ENCODE measurements around the gene GLRX.
"Not testable (repeated sequence)": the region's sequence is repeated elsewhere in the genome, so short reads cannot be mapped to it uniquely, and the experiment has no call there.

Gene GLRX

DNA sequence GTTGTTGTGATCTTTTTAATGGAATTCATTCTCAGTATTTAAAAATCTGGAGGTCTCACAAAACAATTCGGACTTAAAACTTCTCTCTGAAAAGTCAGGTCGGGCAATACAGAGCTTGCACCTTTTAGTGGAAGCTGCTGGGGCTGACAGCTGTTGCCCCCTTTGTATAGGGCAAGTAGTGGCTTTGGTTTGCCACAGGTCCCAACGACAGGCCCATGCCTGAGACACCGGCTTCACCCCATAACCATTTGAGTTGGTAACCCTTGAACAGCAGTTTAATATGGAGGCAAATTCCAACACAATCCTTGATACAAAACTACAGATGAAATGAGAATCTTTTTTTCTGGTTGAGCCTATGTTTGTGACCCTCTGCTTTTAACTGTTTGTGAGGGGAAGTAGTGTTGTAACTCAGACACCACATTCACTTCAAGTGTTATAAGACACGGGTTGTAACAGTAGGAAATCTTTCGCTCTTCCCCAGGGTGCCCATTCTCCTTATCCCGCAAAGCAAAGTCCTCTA, 752 bp upstream of the GLRX start:
- Histone ChIP-seq H3K36me3 (ENCODE audit: control insufficient read depth, insufficient read depth, low read length) (no peaks in the 10 kb centered on the region), H3K4me1 (ENCODE audit: control insufficient read depth, insufficient read depth, low read length) (peaks cover 10% of the 10 kb centered on the region), H3K4me3 (ENCODE audit: low read depth, low read length) (no peak overlapping the region), H3K27me3 (ENCODE audit: control insufficient read depth, insufficient read depth, low read length) (peaks cover 7% of the 10 kb centered on the region), H3K9me3 (ENCODE audit: control insufficient read depth, insufficient read depth, low read length) (no peaks in the 10 kb centered on the region), H3K9ac (ENCODE audit: low read depth, low read length) (no peak overlapping the region)

DNA sequence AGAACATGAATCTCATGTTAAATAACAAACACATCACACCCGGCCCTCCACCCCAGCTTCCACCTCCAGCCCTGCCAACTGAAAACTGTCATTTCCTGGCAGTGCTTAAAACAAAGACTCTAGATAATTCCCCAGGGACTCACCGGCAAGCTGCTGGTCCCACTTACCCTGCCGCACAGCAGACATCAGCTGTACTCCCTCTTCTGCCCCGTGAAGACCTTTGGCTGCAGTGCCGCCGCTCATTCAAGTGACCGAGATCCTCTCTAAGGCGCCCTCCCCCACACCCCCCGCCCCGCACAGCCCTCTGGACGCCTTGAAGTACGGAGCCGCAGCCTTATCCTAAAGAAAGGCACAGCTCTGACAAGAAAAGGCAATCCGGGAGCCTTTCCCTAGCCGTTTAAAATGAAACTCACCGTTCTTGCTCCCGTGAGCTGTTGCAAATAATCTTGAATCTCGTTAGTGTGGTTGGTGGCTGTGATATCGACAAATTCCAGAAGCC, 434 bp downstream of the GLRX start:
- H3K27me3 ChIP-seq (ENCODE audit: control insufficient read depth, insufficient read depth, low read length), result peaks cover 7% of the 10 kb centered on the region
- H3K9ac ChIP-seq (ENCODE audit: low read depth, low read length), result peak overlapping the region; percentile 73
- no peaks in the 10 kb centered on the region for H3K9me3 ChIP-seq (ENCODE audit: control insufficient read depth, insufficient read depth, low read length)
- peak overlapping the region; percentile 95 for H3K4me3 ChIP-seq (ENCODE audit: low read depth, low read length)
- H3K36me3 ChIP-seq (ENCODE audit: control insufficient read depth, insufficient read depth, low read length), result no peaks in the 10 kb centered on the region
- peaks cover 10% of the 10 kb centered on the region for H3K4me1 ChIP-seq (ENCODE audit: control insufficient read depth, insufficient read depth, low read length)

DNA sequence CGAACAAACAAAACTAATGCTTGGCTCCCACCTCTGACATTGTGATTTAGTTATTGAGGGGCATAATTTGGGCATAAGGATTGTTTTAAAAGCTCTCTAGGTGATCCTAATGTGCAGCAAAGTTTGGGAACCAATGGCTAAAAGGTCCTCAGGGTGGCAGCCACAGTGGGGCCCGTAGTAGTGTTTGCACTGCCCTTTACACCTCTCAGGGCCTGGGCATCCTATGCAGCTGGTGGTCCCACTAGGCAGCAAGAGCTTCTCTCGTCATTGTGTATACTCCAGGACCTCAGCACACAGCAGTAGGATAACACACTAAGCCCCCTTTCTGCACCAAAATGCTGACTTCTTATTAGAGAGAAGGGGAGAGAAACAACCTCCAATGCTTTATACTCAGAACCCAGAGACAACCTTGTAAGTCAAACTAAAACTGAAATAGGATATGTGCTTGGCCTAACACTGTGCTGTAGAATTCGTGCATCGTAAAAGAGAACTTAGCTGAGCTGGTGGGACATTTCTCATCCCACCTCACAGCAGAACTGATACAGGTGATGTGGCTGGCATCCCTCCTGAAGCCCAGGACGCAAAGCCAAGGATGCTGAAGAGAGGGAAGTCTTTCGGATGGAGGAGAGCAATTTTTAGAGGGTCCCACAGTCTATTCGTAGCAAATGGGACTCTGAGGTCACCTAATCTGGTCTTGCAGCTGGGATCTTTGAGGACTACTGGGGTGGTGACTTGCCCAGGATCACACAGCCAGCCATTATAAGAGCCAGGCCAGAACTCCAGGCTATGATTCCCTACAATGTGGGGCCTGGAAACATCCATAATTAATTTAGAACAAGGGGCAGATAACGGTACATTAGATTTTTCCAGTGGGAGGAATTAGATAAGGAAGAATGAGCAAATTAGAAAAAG, 1.2 kb downstream of the GLRX start:
- Histone ChIP-seq H3K4me1 (ENCODE audit: control insufficient read depth, insufficient read depth, low read length) (peaks cover 10% of the 10 kb centered on the region), H3K36me3 (ENCODE audit: control insufficient read depth, insufficient read depth, low read length) (no peaks in the 10 kb centered on the region), H3K27me3 (ENCODE audit: control insufficient read depth, insufficient read depth, low read length) (peaks cover 7% of the 10 kb centered on the region), H3K9me3 (ENCODE audit: control insufficient read depth, insufficient read depth, low read length) (no peaks in the 10 kb centered on the region), H3K4me3 (ENCODE audit: low read depth, low read length) (peak overlapping the region; percentile 95), H3K9ac (ENCODE audit: low read depth, low read length) (no peak overlapping the region)

DNA sequence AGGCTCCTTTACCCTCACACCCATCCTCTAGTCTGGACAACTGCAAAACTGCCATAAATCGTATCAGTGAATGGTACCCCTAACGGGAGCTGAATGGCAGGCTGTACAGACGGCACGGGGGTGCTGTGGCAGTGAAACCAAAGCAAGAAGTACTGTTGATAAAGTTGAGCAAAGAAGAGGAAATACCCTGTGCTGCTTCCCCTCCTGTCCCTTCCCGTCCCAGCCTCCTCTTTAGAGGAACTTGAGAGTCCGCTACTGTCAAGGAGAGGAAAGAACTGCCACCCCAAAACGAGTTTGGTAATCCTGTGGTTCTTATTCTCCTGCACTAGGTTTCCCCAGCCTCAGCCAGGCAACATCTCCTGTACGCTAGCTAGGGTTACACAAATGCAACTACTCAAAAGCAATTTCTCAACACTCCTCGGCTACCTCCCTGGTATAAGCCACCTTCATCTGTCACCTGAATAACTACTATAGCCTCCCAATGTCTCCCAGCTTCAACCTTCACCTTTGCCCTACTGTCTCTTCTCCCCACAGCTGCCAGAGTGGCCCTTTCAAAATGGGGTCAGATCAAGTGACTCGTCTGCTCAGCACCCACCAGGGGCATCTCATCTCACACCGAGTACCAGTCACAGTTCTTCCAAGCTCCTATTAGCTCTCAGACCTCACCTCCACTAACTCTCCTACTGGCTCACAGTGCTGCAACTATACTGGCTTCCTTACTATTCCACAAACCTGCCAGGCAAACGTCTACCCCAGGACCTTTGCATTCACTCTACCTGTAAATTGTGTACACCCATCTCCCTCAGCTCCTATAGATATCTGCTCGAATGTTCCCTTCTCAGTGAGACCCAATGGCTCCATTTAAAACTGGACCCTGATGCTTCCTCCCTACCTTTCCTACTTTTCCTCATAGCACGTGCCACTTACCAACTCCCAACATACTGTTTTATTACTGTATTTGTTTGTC, 4.1 kb downstream of the GLRX start:
- Histone ChIP-seq H3K4me3 (ENCODE audit: low read depth, low read length) (no peak overlapping the region), H3K4me1 (ENCODE audit: control insufficient read depth, insufficient read depth, low read length) (peaks cover 8% of the 10 kb centered on the region), H3K27me3 (ENCODE audit: control insufficient read depth, insufficient read depth, low read length) (peaks cover 7% of the 10 kb centered on the region), H3K9ac (ENCODE audit: low read depth, low read length) (no peak overlapping the region), H3K36me3 (ENCODE audit: control insufficient read depth, insufficient read depth, low read length) (no peaks in the 10 kb centered on the region), H3K9me3 (ENCODE audit: control insufficient read depth, insufficient read depth, low read length) (no peaks in the 10 kb centered on the region)

DNA sequence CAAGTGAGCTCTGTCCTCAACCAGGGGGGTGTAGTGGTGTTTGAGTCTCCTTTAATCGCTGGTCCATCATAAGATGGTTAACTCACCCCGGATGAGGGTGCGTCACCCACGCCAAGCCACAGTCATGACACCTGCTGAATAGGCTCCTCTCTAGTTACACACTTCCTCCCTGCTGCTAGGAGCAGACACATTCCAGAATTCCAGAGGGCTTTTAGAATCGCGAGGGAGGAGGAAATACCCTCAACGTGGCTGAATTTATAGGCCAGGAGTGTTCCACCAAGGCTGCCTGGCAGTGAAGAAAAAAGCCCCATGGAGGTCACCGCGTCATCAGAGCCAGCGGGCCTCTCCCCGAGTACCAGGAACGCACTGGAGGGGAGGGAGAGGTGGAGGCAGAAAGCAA, 5.1 kb downstream of the GLRX start:
- no peak overlapping the region for H3K4me3 ChIP-seq (ENCODE audit: low read depth, low read length)
- H3K27me3 ChIP-seq (ENCODE audit: control insufficient read depth, insufficient read depth, low read length), result peaks cover 7% of the 10 kb centered on the region
- H3K36me3 ChIP-seq (ENCODE audit: control insufficient read depth, insufficient read depth, low read length), result no peaks in the 10 kb centered on the region
- H3K4me1 ChIP-seq (ENCODE audit: control insufficient read depth, insufficient read depth, low read length), result no peaks in the 10 kb centered on the region
- no peaks in the 10 kb centered on the region for H3K9me3 ChIP-seq (ENCODE audit: control insufficient read depth, insufficient read depth, low read length)
- no peak overlapping the region for H3K9ac ChIP-seq (ENCODE audit: low read depth, low read length)

DNA sequence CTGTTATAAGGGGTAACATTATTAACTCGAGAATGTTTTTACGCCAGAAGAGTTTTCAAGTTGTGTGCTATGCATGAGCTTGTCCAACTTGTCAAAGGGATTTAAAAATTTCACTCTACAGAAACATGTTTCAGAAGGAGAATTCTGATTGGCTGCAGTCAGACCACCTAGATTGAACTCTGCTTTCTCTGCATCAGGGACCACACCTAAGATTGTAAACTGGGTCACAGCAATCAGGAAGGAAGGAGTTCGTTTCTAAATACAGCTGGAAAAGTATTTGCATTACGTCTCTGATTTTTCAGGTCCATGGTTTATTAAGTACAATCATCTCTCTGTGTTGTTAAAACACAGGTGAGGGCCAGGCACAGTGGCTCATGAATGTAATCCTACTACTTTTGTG, 5.8 kb downstream of the GLRX start:
- Histone ChIP-seq H3K4me1 (ENCODE audit: control insufficient read depth, insufficient read depth, low read length) (peaks cover 3% of the 10 kb centered on the region), H3K9ac (ENCODE audit: low read depth, low read length) (no peak overlapping the region), H3K27me3 (ENCODE audit: control insufficient read depth, insufficient read depth, low read length) (peaks cover 7% of the 10 kb centered on the region), H3K4me3 (ENCODE audit: low read depth, low read length) (no peak overlapping the region), H3K9me3 (ENCODE audit: control insufficient read depth, insufficient read depth, low read length) (no peaks in the 10 kb centered on the region), H3K36me3 (ENCODE audit: control insufficient read depth, insufficient read depth, low read length) (no peaks in the 10 kb centered on the region)

DNA sequence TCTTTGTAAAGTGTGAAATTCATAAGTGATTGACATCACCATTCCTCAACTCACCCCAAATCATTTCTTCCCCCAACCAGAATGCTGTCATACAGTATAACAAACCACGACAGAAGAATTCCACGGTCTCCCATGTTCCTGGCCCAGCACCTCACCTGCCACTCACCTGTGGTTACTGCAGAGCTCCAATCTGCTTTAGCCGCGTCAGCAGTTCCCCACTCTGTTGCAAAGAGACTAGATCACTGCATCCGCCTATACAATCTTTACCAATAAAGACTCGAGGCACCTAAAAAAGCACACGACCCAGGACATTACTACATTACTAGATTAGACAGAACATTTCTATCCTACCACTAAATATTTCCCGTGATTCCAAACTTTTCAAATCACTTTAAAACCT, 6.2 kb downstream of the GLRX start:
- H3K27me3 ChIP-seq (ENCODE audit: control insufficient read depth, insufficient read depth, low read length), result peaks cover 3% of the 10 kb centered on the region
- H3K36me3 ChIP-seq (ENCODE audit: control insufficient read depth, insufficient read depth, low read length), result no peaks in the 10 kb centered on the region
- peaks cover 3% of the 10 kb centered on the region for H3K4me1 ChIP-seq (ENCODE audit: control insufficient read depth, insufficient read depth, low read length)
- no peak overlapping the region for H3K4me3 ChIP-seq (ENCODE audit: low read depth, low read length)
- H3K9ac ChIP-seq (ENCODE audit: low read depth, low read length), result no peak overlapping the region
- H3K9me3 ChIP-seq (ENCODE audit: control insufficient read depth, insufficient read depth, low read length), result no peaks in the 10 kb centered on the region

DNA sequence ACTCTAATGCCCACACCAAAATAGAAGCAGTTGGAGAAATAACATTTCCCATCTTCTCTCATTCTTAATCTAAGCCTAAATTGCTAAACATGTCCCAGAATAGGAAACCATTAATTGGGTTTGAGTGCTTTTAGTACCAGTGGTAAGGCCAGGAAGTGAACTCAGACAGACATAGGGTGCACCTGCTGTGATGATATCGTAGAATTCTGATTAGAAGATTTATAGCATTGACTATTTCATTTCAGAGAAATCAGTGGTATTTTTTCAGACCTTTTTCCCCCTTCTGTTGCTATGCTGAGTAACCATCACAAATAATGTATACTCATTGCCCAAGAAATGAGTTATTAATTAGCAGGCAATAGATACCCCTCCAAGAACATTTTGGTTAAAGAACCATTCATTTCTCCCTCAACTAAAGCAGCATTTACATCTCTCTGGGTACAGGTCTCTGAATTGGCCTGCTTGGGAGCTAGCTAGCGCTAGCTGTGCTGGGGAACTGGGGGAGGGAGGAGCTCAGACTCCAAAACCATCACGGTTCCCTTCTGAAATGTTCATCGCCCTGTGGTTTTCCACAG, 7.3 kb downstream of the GLRX start:
- H3K4me1 ChIP-seq (ENCODE audit: control insufficient read depth, insufficient read depth, low read length), result peaks cover 5% of the 10 kb centered on the region
- H3K9me3 ChIP-seq (ENCODE audit: control insufficient read depth, insufficient read depth, low read length), result no peaks in the 10 kb centered on the region
- no peaks in the 10 kb centered on the region for H3K27me3 ChIP-seq (ENCODE audit: control insufficient read depth, insufficient read depth, low read length)
- H3K4me3 ChIP-seq (ENCODE audit: low read depth, low read length), result no peak overlapping the region
- no peaks in the 10 kb centered on the region for H3K36me3 ChIP-seq (ENCODE audit: control insufficient read depth, insufficient read depth, low read length)
- H3K9ac ChIP-seq (ENCODE audit: low read depth, low read length), result no peak overlapping the region

DNA sequence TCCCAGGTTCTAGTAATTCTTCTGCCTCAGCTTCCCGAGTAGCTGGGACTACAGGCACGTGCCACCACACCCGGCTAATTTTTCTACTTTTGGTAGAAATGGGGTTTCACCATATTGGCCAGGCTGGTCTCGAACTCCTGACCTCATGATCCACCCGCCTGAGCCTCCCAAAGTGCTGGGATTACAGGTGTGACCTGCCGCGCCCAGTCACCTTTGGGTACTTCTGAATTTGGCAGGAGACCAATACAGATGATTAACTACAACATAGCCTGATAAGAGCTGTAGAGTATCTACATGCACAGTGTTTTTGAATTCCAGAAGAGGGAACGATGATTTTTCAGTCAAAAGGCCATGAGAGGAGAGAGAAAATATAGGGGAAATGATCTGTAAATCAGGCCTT, 9.5 kb downstream of the GLRX start:
- H3K9ac ChIP-seq (ENCODE audit: low read depth, low read length); H3K9me3 ChIP-seq (ENCODE audit: control insufficient read depth, insufficient read depth, low read length); H3K36me3 ChIP-seq (ENCODE audit: control insufficient read depth, insufficient read depth, low read length); H3K4me3 ChIP-seq (ENCODE audit: low read depth, low read length); H3K4me1 ChIP-seq (ENCODE audit: control insufficient read depth, insufficient read depth, low read length); H3K27me3 ChIP-seq (ENCODE audit: control insufficient read depth, insufficient read depth, low read length): not testable (repeated sequence)

DNA sequence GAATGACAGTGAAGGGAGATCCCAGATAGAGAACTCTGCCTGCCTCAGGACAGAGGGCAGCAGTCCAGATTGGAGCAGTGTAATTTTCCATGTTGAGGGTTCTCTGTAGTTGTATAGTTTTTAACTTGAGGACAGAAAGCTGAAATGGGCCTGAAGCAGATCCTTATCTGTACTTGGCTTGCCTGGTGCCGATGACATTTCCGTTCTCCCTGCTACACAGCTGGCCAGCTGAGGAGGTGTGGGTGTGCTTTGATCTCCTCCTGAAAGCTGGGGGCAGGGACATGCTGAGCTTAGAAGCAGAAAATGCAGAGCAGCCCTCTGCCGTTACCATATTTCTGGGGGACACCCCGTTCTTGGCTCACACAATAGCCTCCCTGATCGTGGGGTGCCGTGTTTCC, 10.5 kb downstream of the GLRX start:
- Histone ChIP-seq H3K4me1 (ENCODE audit: control insufficient read depth, insufficient read depth, low read length) (peaks cover 10% of the 10 kb centered on the region), H3K4me3 (ENCODE audit: low read depth, low read length) (no peak overlapping the region), H3K36me3 (ENCODE audit: control insufficient read depth, insufficient read depth, low read length) (no peaks in the 10 kb centered on the region), H3K9me3 (ENCODE audit: control insufficient read depth, insufficient read depth, low read length) (no peaks in the 10 kb centered on the region), H3K9ac (ENCODE audit: low read depth, low read length) (no peak overlapping the region), H3K27me3 (ENCODE audit: control insufficient read depth, insufficient read depth, low read length) (no peaks in the 10 kb centered on the region)

DNA sequence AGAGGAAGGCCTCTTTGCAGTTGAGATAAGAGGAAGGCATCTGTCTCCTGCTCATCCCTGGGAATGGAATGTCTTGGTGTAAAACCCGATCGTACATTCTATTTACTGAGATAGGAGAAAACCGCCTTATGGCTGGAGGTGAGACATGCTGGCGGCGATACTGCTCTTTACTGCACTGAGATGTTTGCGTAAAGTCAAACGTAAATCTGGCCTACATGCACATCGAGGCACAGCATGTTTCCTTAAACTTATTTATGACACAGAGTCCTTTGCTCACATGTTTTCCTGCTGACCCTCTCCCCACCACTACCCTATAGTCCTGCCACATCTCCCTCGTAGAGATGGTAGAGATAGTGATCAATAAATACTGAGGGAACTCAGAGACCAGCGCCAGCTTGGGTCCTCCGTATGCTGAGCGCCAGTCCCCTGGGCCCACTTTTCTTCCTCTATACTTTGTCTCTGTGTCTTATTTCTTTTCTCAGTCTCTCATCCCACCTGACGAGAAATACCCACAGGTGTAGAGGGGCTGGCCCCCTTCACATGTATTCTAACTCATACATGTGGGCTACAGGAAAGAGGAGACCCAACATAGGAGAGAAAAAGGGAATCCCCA, 11.0 kb downstream of the GLRX start:
- H3K9me3 ChIP-seq (ENCODE audit: control insufficient read depth, insufficient read depth, low read length); H3K4me1 ChIP-seq (ENCODE audit: control insufficient read depth, insufficient read depth, low read length); H3K4me3 ChIP-seq (ENCODE audit: low read depth, low read length); H3K27me3 ChIP-seq (ENCODE audit: control insufficient read depth, insufficient read depth, low read length); H3K9ac ChIP-seq (ENCODE audit: low read depth, low read length); H3K36me3 ChIP-seq (ENCODE audit: control insufficient read depth, insufficient read depth, low read length): not testable (repeated sequence)
